Measurements from ENCODE around the gene RFTN2. TPM values are rescaled to one million over a fixed set of nuclear protein-coding genes. Genes with fewer than 3 reads are reported as not detected.
"Not testable (repeated sequence)": the region's sequence is repeated elsewhere in the genome, so short reads cannot be mapped to it uniquely, and the experiment has no call there.

Gene RFTN2
- total and polyA plus RNA-seq, 2 experiments from 2014 or later, result 1.6 to 2.2 TPM

DNA sequence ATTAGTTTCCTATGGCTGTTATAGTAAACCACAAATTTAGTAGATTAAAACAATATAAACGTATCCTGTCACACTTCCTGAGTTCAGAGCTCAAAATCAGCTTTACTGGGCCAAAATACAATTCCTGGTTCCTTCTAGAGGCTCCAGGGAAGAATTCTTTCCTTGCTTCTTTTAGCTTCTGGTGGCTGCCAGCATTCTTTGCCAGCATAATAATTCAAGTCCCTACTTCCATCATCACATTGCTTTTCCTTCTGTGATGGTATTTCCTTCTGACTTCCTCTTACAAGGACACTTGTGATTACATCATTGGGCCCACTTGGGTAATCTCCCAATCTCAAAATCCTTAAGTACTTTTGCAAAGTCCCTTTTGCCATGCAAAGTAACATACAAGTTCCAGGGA, 118.9 kb downstream of the RFTN2 start:
- H2AFZ ChIP-seq, result no peak overlapping the region
- 0 out of 2 replicates have a peak, but pooled peaks cover under 1% of the 10 kb centered on the region for H3K79me2 ChIP-seq (ENCODE audit: insufficient read depth)
- 17 to 28% methylated on average over 1 of the region's 1 CpG for WGBS, 2 experiments (ENCODE audit: low coverage in 1 of 2, low lambda C conversion rate in 2 of 2, missing lambda C conversion rate in 2 of 2)
- H3K4me2 ChIP-seq (ENCODE audit: unreplicated experiment), result no peak overlapping the region
- no peak for TF ChIP-seq EZH2 (IDR thresholded peaks at IDR 0.05; ENCODE audit: insufficient read depth, poor library complexity, severe bottlenecking)
- no peak for TF ChIP-seq EZH2phosphoT487 (IDR thresholded peaks at IDR 0.05; ENCODE audit: insufficient read depth, low read depth)
- no peaks in the 10 kb centered on the region for H3K27me3 ChIP-seq (replicated peaks; ENCODE audit: insufficient read depth)
- H3K36me3 ChIP-seq (ENCODE audit: low read depth), result peaks cover 21% of the 10 kb centered on the region
- in situ Hi-C loops (cut with MboI), result no loop called here
- no peaks in the 10 kb centered on the region for H3K9me2 ChIP-seq (ENCODE audit: insufficient read depth)
- DNase-seq, result peak; percentile 44
- peaks cover 10% of the 10 kb centered on the region for H3K4me1 ChIP-seq (ENCODE audit: insufficient read depth)
- no peaks in the 10 kb centered on the region for H4K20me1 ChIP-seq (ENCODE audit: insufficient read depth)
- no peak overlapping the region for H3K4me3 ChIP-seq
- no peak overlapping the region for H3K9ac ChIP-seq
- peak overlapping the region; percentile 35; the same call in 1 of the 2 replicates for H3K27ac ChIP-seq
- no peaks in the 10 kb centered on the region for H3K9me3 ChIP-seq (ENCODE audit: low read depth)
- H3F3A ChIP-seq (ENCODE audit: insufficient read depth), result peaks cover 12% of the 10 kb centered on the region; the same call in 1 of the 2 replicates

DNA sequence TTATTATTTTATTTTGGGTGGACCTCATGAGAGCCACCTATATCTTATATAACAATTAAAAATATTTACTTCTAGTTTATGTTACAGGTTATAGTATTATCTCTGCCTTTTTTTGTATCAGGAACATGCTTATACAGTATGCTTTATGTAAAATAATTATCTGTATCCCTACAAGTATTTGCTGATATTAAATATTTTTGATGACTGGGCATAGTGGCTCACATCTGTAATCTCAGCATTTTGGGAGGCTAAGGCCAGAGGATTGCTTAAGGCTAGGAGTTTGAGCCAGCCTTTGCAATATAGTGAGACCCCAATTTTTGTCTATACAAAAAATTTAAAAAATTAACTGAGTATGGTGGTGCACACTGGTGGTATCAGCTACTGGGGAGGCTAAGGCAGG, 119.9 kb downstream of the RFTN2 start:
- Histone ChIP-seq H3F3A (ENCODE audit: insufficient read depth) (peaks cover 12% of the 10 kb centered on the region; the same call in 1 of the 2 replicates), H3K4me1 (ENCODE audit: insufficient read depth) (peaks cover 10% of the 10 kb centered on the region), H2AFZ (no peak overlapping the region), H3K79me2 (ENCODE audit: insufficient read depth) (no peaks in the 10 kb centered on the region), H3K27ac (no peak overlapping the region), H3K9ac (no peak overlapping the region), H4K20me1 (ENCODE audit: insufficient read depth) (no peaks in the 10 kb centered on the region), H3K4me3 (no peak overlapping the region), H3K9me2 (ENCODE audit: insufficient read depth) (no peaks in the 10 kb centered on the region), H3K27me3 (replicated peaks; ENCODE audit: insufficient read depth) (no peaks in the 10 kb centered on the region), H3K9me3 (ENCODE audit: low read depth) (no peaks in the 10 kb centered on the region), H3K36me3 (ENCODE audit: low read depth) (peaks cover 31% of the 10 kb centered on the region), H3K4me2 (ENCODE audit: unreplicated experiment) (no peak overlapping the region)
- no peak for TF ChIP-seq EZH2 (IDR thresholded peaks at IDR 0.05; ENCODE audit: insufficient read depth, poor library complexity, severe bottlenecking)
- TF ChIP-seq EZH2phosphoT487 (IDR thresholded peaks at IDR 0.05; ENCODE audit: insufficient read depth, low read depth), result no peak
- no peak for DNase-seq
- in situ Hi-C loops (cut with MboI), result no loop called here

- H3K36me3 ChIP-seq (ENCODE audit: low read depth), result peaks cover 48% of the 10 kb centered on the region
- H2AFZ ChIP-seq; H3K27ac ChIP-seq; H3K4me2 ChIP-seq (ENCODE audit: unreplicated experiment); DNase-seq; H4K20me1 ChIP-seq (ENCODE audit: insufficient read depth); H3K4me3 ChIP-seq; H3K9me2 ChIP-seq (ENCODE audit: insufficient read depth); H3K9ac ChIP-seq; H3K4me1 ChIP-seq (ENCODE audit: insufficient read depth); H3K9me3 ChIP-seq (ENCODE audit: low read depth); H3K27me3 ChIP-seq (replicated peaks; ENCODE audit: insufficient read depth); H3F3A ChIP-seq (ENCODE audit: insufficient read depth); in situ Hi-C loops (cut with MboI): not testable (repeated sequence)
- peaks cover 26% of the 10 kb centered on the region for H3K79me2 ChIP-seq (ENCODE audit: insufficient read depth)
- WGBS, 2 experiments (ENCODE audit: low coverage in 1 of 2, low lambda C conversion rate in 2 of 2, missing lambda C conversion rate in 2 of 2), result 98 to 99% methylated on average over 2 of the region's 2 CpGs
Measured at GRCh38 chr2:197551260-197551659, 124.1 kb downstream of the RFTN2 start.

GRCh38 chr2:197548582-197548981, 126.8 kb downstream of the RFTN2 start:
- no peaks in the 10 kb centered on the region for H3K9me3 ChIP-seq (ENCODE audit: low read depth)
- no peak for TF ChIP-seq EZH2phosphoT487 (IDR thresholded peaks at IDR 0.05; ENCODE audit: insufficient read depth, low read depth)
- no peak for TF ChIP-seq EZH2 (IDR thresholded peaks at IDR 0.05; ENCODE audit: insufficient read depth, poor library complexity, severe bottlenecking)
- H3K27ac ChIP-seq, result no peak overlapping the region
- H3K4me3 ChIP-seq, result no peak overlapping the region
- H2AFZ ChIP-seq, result no peak overlapping the region
- H3K27me3 ChIP-seq (replicated peaks; ENCODE audit: insufficient read depth), result no peaks in the 10 kb centered on the region
- WGBS, 2 experiments (ENCODE audit: low coverage in 1 of 2, low lambda C conversion rate in 2 of 2, missing lambda C conversion rate in 2 of 2), result 98 to 99% methylated on average over 5 of the region's 5 CpGs
- no peak overlapping the region for H3K4me2 ChIP-seq (ENCODE audit: unreplicated experiment)
- in situ Hi-C loops (cut with MboI), result no loop called here
- H3K4me1 ChIP-seq (ENCODE audit: insufficient read depth), result no peaks in the 10 kb centered on the region
- DNase-seq, result no peak
- peaks cover 53% of the 10 kb centered on the region for H3K79me2 ChIP-seq (ENCODE audit: insufficient read depth)
- H3K9me2 ChIP-seq (ENCODE audit: insufficient read depth), result no peaks in the 10 kb centered on the region
- no peaks in the 10 kb centered on the region for H4K20me1 ChIP-seq (ENCODE audit: insufficient read depth)
- no peaks in the 10 kb centered on the region for H3F3A ChIP-seq (ENCODE audit: insufficient read depth)
- H3K36me3 ChIP-seq (ENCODE audit: low read depth), result peaks cover 53% of the 10 kb centered on the region
- no peak overlapping the region for H3K9ac ChIP-seq

Data from GM23248 (cell line).